HepG2 (cell line): ENCODE data around the gene ARHGAP26. TPM values are rescaled to one million over a fixed set of nuclear protein-coding genes. Genes with fewer than 3 reads are reported as not detected.

Experiments
- CBX5 ChIP-seq: sonication (generic); formaldehyde crosslinking; IDR thresholded peaks from 2 replicates; pipeline ENCODE4 v1.4.0; 2020; ENCODE audit warnings: missing genetic modification reagents, borderline replicate concordance
- CEBPG ChIP-seq: IDR thresholded peaks from 2 replicates; pipeline ENCODE4 v1.6.1; 2016
- ETV5 ChIP-seq: IDR thresholded peaks from 2 replicates; pipeline ENCODE4 v1.6.1; 2018; ENCODE audit warnings: missing biosample characterization, missing genetic modification reagents, inconsistent platforms, borderline replicate concordance
- HES4 ChIP-seq: sonication (generic); formaldehyde crosslinking; IDR thresholded peaks from 2 replicates; pipeline ENCODE4 v1.9.0; 2021; ENCODE audit warnings: mild to moderate bottlenecking, missing genetic modification reagents, borderline replicate concordance
- HHEX ChIP-seq: IDR thresholded peaks from 2 replicates; pipeline ENCODE4 v1.6.1; 2016; ENCODE audit warnings: control low read depth
- HOXD1 ChIP-seq: sonication (generic); formaldehyde crosslinking; IDR thresholded peaks from 2 replicates; pipeline ENCODE4 v1.5.0; 2020; ENCODE audit warnings: missing genetic modification reagents
- JUND ChIP-seq: sonication (generic); formaldehyde crosslinking; IDR thresholded peaks from 2 replicates; pipeline ENCODE4 v1.8.0; 2022; ENCODE audit warnings: mild to moderate bottlenecking, missing genetic modification reagents
- KLF16 ChIP-seq, 2 experiments: sonication (generic) in 1 of 2; formaldehyde crosslinking in 1 of 2; IDR thresholded peaks; 2 replicates each; pipeline versions ENCODE4 v1.6.1 to v1.8.0; 2016 to 2023; ENCODE audit warnings: missing genetic modification reagents in 2 of 2, missing compliant biosample characterization in 1 of 2
- MATR3 ChIP-seq: sonication (generic); formaldehyde crosslinking; IDR thresholded peaks from 2 replicates; pipeline ENCODE4 v1.4.0; 2020; ENCODE audit warnings: missing genetic modification reagents
- NCOR1 ChIP-seq: fragments of 200-600 bp; sonication (generic); IDR thresholded peaks from 2 replicates; pipeline ENCODE4 v1.7.0; 2017; ENCODE audit warnings: antibody characterized with exemption, low read length, borderline replicate concordance
- PAX8 ChIP-seq: sonication (generic); formaldehyde crosslinking; IDR thresholded peaks from 2 replicates; pipeline ENCODE4 v1.8.0; 2022; ENCODE audit warnings: mild to moderate bottlenecking, missing genetic modification reagents, borderline replicate concordance
- RFXAP ChIP-seq: sonication (generic); formaldehyde crosslinking; IDR thresholded peaks from 2 replicates; pipeline ENCODE4 v1.4.0; 2020; ENCODE audit warnings: missing genetic modification reagents, borderline replicate concordance
- RXRA ChIP-seq: sonication (generic); formaldehyde crosslinking; IDR thresholded peaks from 2 replicates; pipeline ENCODE4 v1.5.1; 2020; ENCODE audit warnings: missing genetic modification reagents
- RXRB ChIP-seq: IDR thresholded peaks from 2 replicates; pipeline ENCODE4 v1.6.1; 2016; ENCODE audit warnings: borderline replicate concordance, missing genetic modification reagents, missing compliant biosample characterization
- SRY ChIP-seq: sonication (generic); formaldehyde crosslinking; IDR thresholded peaks from 2 replicates; pipeline ENCODE4 v1.8.0; 2022; ENCODE audit warnings: mild to moderate bottlenecking, missing genetic modification reagents
- TBX2 ChIP-seq: sonication (generic); formaldehyde crosslinking; IDR thresholded peaks from 2 replicates; pipeline ENCODE4 v1.5.0; 2020; ENCODE audit warnings: missing genetic modification reagents, mild to moderate bottlenecking, borderline replicate concordance
- TBX3 ChIP-seq: fragments of 450-650 bp; IDR thresholded peaks from 2 replicates; pipeline ENCODE4 v1.6.1; 2017; ENCODE audit warnings: antibody characterized with exemption, mild to moderate bottlenecking, inconsistent platforms, borderline replicate concordance
- TEAD2 ChIP-seq: sonication (generic); formaldehyde crosslinking; IDR thresholded peaks from 2 replicates; pipeline ENCODE4 v1.9.0; 2021; ENCODE audit warnings: missing genetic modification reagents
- ZSCAN9 ChIP-seq: IDR thresholded peaks from 2 replicates; pipeline ENCODE4 v1.6.1; 2016; ENCODE audit warnings: borderline replicate concordance
- polyA plus RNA-seq, 8 experiments: library from polyadenylated mRNA; depleted of rRNA in 3 of 8; stranded (reverse) in 7 of 8; unstranded in 1 of 8; fragments of >200 nt; fragmentation: Illumina TruSeq in 4 of 8; extraction: Trizol in 4 of 8; gene quantifications; 2 replicates each; pipeline versions ENCODE4 v1.2.1 to v1.2.3, GENCODE V29; 2011 to 2016; ENCODE audit warnings: low read depth in 4 of 8, missing spikeins in 1 of 8, mixed read lengths in 1 of 8; ENCODE audit not compliant: insufficient read depth in 1 of 8
- total RNA-seq, 5 experiments: library from RNA; depleted of rRNA; stranded (reverse); fragments of >200 nt; fragmentation: Illumina TruSeq; extraction: Trizol; gene quantifications; 2 replicates each; pipeline ENCODE4 v1.2.3, GENCODE V29; 2016; ENCODE audit warnings: low read depth in 1 of 5
- TF ChIP-seq, protein P1 (sequence below): sonication (generic); formaldehyde crosslinking; IDR thresholded peaks from 2 replicates; pipeline ENCODE4 v1.5.0; 2020; ENCODE audit warnings: missing genetic modification reagents
- TF ChIP-seq, protein P2 (sequence below): sonication (generic); formaldehyde crosslinking; IDR thresholded peaks from 2 replicates; pipeline ENCODE4 v1.5.1; 2020; ENCODE audit warnings: missing genetic modification reagents, mild to moderate bottlenecking, borderline replicate concordance
- TF ChIP-seq, protein P3 (sequence below): sonication (generic); formaldehyde crosslinking; IDR thresholded peaks from 2 replicates; pipeline ENCODE4 v1.5.0; 2020; ENCODE audit warnings: missing genetic modification reagents
- TF ChIP-seq, protein P4 (sequence below): sonication (generic); formaldehyde crosslinking; IDR thresholded peaks from 2 replicates; pipeline ENCODE4 v1.5.0; 2020; ENCODE audit warnings: missing genetic modification reagents
- TF ChIP-seq, protein P5 (sequence below): sonication (generic); formaldehyde crosslinking; IDR thresholded peaks from 2 replicates; pipeline ENCODE4 v1.4.0; 2020; ENCODE audit warnings: missing genetic modification reagents, borderline replicate concordance

ARHGAP26 gene
- total and polyA plus RNA-seq, 2 of the 13 experiments (the other 11 are each of a cell fraction or from before 2014, with no cell fraction given): 9.6 to 18.2 TPM

DNA sequence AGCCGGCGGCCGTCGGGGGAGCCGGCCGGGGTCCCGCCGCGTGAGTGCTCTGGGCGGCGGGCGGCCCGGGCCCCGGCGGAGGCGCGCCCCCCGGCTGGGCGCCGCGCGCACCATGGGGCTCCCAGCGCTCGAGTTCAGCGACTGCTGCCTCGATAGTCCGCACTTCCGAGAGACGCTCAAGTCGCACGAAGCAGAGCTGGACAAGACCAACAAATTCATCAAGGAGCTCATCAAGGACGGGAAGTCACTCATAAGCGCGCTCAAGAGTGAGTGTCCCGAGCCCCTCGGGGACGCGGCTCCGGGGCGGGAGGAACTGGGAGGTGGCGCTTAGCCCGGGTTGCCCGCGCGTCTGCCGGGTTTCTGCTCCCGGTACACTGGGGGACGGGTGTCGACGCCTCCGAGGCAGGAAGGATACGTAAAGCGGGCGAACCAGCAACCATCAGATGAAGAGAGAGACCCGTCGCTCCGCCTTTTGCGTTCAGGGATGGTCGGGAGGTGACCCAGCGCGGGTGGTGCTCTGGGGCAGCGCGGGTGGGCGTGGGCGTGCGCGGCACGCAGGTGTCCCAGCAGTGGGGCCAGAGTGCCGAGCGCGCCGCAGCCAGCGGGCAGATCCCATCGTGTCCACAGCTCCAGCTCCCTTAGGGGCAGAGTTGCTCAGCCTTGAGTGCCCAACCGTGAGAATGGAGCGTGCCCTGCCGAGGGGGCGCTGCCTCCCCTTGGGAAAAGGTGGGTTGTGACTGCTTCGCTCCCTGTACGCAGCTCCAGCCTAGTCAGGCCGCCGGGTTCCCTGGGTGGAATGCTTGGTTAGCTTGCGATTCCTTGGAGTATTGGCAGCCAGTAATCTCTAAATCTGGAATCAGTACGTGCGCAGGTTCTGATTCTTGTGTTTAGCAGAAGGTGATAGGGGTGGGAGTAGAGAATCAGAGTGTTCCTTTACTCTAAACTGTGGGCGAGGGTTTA is 753 bp downstream of the ARHGAP26 start (continued):
- TF ChIP-seq, protein P1, sequence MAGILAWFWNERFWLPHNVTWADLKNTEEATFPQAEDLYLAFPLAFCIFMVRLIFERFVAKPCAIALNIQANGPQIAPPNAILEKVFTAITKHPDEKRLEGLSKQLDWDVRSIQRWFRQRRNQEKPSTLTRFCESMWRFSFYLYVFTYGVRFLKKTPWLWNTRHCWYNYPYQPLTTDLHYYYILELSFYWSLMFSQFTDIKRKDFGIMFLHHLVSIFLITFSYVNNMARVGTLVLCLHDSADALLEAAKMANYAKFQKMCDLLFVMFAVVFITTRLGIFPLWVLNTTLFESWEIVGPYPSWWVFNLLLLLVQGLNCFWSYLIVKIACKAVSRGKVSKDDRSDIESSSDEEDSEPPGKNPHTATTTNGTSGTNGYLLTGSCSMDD: no peak
- TF ChIP-seq ETV5 (no peak), CEBPG (CRISPR knock-in tag) (no peak; the same call in 1 of the 2 replicates), HOXD1 (CRISPR knock-in tag) (peak; percentile 64), KLF16 (CRISPR knock-in tag; IDR thresholded peaks at IDR 0.05) (peak in 1 of 2 experiments; percentile 37; a peak in 1 of 4 replicates), HHEX (CRISPR knock-in tag) (no peak), CBX5 (CRISPR knock-in tag) (peak; percentile 56; the same call in 1 of the 2 replicates), TBX3 (no peak), TBX2 (peak; percentile 73), PAX8 (CRISPR knock-in tag) (no peak), RXRB (CRISPR knock-in tag) (no peak), ZSCAN9 (peak; percentile 43), MATR3 (no peak), TEAD2 (CRISPR knock-in tag) (no peak), RFXAP (no peak), HES4 (CRISPR knock-in tag) (no peak), NCOR1 (no peak), RXRA (CRISPR knock-in tag) (peak; percentile 69), SRY (CRISPR knock-in tag) (peak; percentile 71; the same call in 1 of the 2 replicates), JUND (CRISPR knock-in tag) (no peak)
- TF ChIP-seq, protein P2, sequence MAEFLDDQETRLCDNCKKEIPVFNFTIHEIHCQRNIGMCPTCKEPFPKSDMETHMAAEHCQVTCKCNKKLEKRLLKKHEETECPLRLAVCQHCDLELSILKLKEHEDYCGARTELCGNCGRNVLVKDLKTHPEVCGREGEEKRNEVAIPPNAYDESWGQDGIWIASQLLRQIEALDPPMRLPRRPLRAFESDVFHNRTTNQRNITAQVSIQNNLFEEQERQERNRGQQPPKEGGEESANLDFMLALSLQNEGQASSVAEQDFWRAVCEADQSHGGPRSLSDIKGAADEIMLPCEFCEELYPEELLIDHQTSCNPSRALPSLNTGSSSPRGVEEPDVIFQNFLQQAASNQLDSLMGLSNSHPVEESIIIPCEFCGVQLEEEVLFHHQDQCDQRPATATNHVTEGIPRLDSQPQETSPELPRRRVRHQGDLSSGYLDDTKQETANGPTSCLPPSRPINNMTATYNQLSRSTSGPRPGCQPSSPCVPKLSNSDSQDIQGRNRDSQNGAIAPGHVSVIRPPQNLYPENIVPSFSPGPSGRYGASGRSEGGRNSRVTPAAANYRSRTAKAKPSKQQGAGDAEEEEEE (CRISPR knock-in tag): no peak
- TF ChIP-seq, protein P3, sequence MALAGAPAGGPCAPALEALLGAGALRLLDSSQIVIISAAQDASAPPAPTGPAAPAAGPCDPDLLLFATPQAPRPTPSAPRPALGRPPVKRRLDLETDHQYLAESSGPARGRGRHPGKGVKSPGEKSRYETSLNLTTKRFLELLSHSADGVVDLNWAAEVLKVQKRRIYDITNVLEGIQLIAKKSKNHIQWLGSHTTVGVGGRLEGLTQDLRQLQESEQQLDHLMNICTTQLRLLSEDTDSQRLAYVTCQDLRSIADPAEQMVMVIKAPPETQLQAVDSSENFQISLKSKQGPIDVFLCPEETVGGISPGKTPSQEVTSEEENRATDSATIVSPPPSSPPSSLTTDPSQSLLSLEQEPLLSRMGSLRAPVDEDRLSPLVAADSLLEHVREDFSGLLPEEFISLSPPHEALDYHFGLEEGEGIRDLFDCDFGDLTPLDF: no peak
- TF ChIP-seq, protein P4, sequence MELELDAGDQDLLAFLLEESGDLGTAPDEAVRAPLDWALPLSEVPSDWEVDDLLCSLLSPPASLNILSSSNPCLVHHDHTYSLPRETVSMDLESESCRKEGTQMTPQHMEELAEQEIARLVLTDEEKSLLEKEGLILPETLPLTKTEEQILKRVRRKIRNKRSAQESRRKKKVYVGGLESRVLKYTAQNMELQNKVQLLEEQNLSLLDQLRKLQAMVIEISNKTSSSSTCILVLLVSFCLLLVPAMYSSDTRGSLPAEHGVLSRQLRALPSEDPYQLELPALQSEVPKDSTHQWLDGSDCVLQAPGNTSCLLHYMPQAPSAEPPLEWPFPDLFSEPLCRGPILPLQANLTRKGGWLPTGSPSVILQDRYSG (CRISPR knock-in tag): no peak
- TF ChIP-seq, protein P5, sequence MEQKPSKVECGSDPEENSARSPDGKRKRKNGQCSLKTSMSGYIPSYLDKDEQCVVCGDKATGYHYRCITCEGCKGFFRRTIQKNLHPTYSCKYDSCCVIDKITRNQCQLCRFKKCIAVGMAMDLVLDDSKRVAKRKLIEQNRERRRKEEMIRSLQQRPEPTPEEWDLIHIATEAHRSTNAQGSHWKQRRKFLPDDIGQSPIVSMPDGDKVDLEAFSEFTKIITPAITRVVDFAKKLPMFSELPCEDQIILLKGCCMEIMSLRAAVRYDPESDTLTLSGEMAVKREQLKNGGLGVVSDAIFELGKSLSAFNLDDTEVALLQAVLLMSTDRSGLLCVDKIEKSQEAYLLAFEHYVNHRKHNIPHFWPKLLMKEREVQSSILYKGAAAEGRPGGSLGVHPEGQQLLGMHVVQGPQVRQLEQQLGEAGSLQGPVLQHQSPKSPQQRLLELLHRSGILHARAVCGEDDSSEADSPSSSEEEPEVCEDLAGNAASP (CRISPR knock-in tag): no peak
